Measurements from ENCODE around the gene ANO8.

- TF ChIP-seq TAF1 (IDR thresholded peaks at IDR 0.05; ENCODE audit: low read depth, low read length) (no peak), CTCF (IDR thresholded peaks at IDR 0.05; ENCODE audit: control extremely low read depth in 1 of 3, insufficient read depth in 1 of 3, low read depth in 1 of 3, low read length in 3 of 3) (no peak), EP300 (IDR thresholded peaks at IDR 0.05; ENCODE audit: borderline replicate concordance in 1 of 2, low read depth in 2 of 2, low read length in 2 of 2) (no peak), POLR2AphosphoS5 (IDR thresholded peaks at IDR 0.05; ENCODE audit: low read depth, low read length) (no peak), SP1 (IDR thresholded peaks at IDR 0.05; ENCODE audit: low read depth, low read length) (no peak), PHF8 (conservative IDR thresholded peaks at IDR 0.05; ENCODE audit: low read depth, low read length) (no peak), EZH2 (IDR thresholded peaks at IDR 0.05; ENCODE audit: low read depth, low read length, severe bottlenecking) (no peak), E2F6 (IDR thresholded peaks at IDR 0.05) (no peak), CEBPB (IDR thresholded peaks at IDR 0.05; ENCODE audit: low read depth, low read length) (no peak), CHD2 (IDR thresholded peaks at IDR 0.05; ENCODE audit: low read length) (no peak)
Measured at GRCh38 chr19:17351815-17352435, 17.3 kb upstream of the ANO8 start.

All from H1 (cell line).